ENCODE data around the gene ADSS2.
"Not testable (repeated sequence)": the region's sequence is repeated elsewhere in the genome, so short reads cannot be mapped to it uniquely, and the experiment has no call there.

Gene ADSS2

GRCh38 chr1:244451539-244451950 lies at the start of gene ADSS2:
TSS of gene ADSS2 (minus strand) at chr1:244451909. CDS start at chr1:244451817, 92 bp downstream.
- DNase-seq (ENCODE audit: low spot score) = no peak

GRCh38 chr1:244500515-244500914 lies 48.8 kb upstream of the ADSS2 start:
- not testable (repeated sequence) for DNase-seq (ENCODE audit: low spot score)

- DNase-seq (ENCODE audit: low spot score) = not testable (repeated sequence)
Measured at GRCh38 chr1:244499484-244499883, 47.8 kb upstream of the ADSS2 start.

- DNase-seq (ENCODE audit: low spot score) = no peak
Measured at GRCh38 chr1:244497805-244498204, 46.1 kb upstream of the ADSS2 start.

- no peak for DNase-seq (ENCODE audit: low spot score)
Measured at GRCh38 chr1:244496186-244496585, 44.5 kb upstream of the ADSS2 start.

GRCh38 chr1:244494653-244495052 lies 42.9 kb upstream of the ADSS2 start:
- DNase-seq (ENCODE audit: low spot score) = no peak

- DNase-seq (ENCODE audit: low spot score) = not testable (repeated sequence)
Measured at GRCh38 chr1:244484971-244485370, 33.3 kb upstream of the ADSS2 start.

GRCh38 chr1:244473059-244473605 lies 21.4 kb upstream of the ADSS2 start:
- no peak for DNase-seq (ENCODE audit: low spot score)

- no peak for DNase-seq (ENCODE audit: low spot score)
Measured at GRCh38 chr1:244466724-244467123, 15.0 kb upstream of the ADSS2 start.

- peak; percentile 87 for DNase-seq (ENCODE audit: low spot score)
Measured at GRCh38 chr1:244461245-244462071, 9.7 kb upstream of the ADSS2 start, which contains the start of gene CATSPERE. TSS of gene CATSPERE (plus strand) at chr1:244461273. CDS start at chr1:244461430, 157 bp downstream.

GRCh38 chr1:244460197-244460596 lies 8.5 kb upstream of the ADSS2 start:
- DNase-seq (ENCODE audit: low spot score) = no peak

GRCh38 chr1:244458781-244459180 lies 7.1 kb upstream of the ADSS2 start:
- no peak for DNase-seq (ENCODE audit: low spot score)

- no peak for DNase-seq (ENCODE audit: low spot score)
Measured at GRCh38 chr1:244456586-244456985, 4.9 kb upstream of the ADSS2 start.

GRCh38 chr1:244454412-244454811 lies 2.7 kb upstream of the ADSS2 start:
- DNase-seq (ENCODE audit: low spot score) = no peak

GRCh38 chr1:244451951-244452795 lies 464 bp upstream of the ADSS2 start:
- peak; percentile 99 for DNase-seq (ENCODE audit: low spot score)

- DNase-seq (ENCODE audit: low spot score) = peak; percentile 44
Measured at GRCh38 chr1:244450597-244451538, 841 bp downstream of the ADSS2 start.

- DNase-seq (ENCODE audit: low spot score) = no peak
Measured at GRCh38 chr1:244449936-244450508, 1.7 kb downstream of the ADSS2 start.

GRCh38 chr1:244448279-244449036 lies 3.3 kb downstream of the ADSS2 start:
- no peak for DNase-seq (ENCODE audit: low spot score)

GRCh38 chr1:244447552-244447951 lies 4.2 kb downstream of the ADSS2 start:
- no peak for DNase-seq (ENCODE audit: low spot score)

- DNase-seq (ENCODE audit: low spot score) = no peak
Measured at GRCh38 chr1:244447024-244447423, 4.7 kb downstream of the ADSS2 start.

All from Ammon's horn (tissue), 1 donor.